Activated T-cell treated with anti-CD3 and anti-CD28 coated beads, Interleukin-2, amount 50 U/mL, for 72 hours (primary cell): Measurements from ENCODE around the gene PEX5L. TPM values are rescaled to one million over a fixed set of nuclear protein-coding genes. Genes with fewer than 3 reads are reported as not detected.

ENCODE experiments used
- ATAC-seq, 2 donors: fragments of 150-1000 bp; cut with Tn5 transposase; replicated peaks in 1 of 2; 2 replicates each; pipeline ENCODE4 v1.10.0; 2021; ENCODE audit warnings: moderate library complexity in 2 of 2, mild to moderate bottlenecking in 1 of 2
- DNase-seq, 2 donors: peaks; one replicate each; pipeline ENCODE4 v3.0.0; 2021 to 2022; ENCODE audit warnings: mixed read lengths in 1 of 2
- H3K27ac Mint-ChIP-seq: one replicate; pipeline ENCODE4 v1.8.0; 2022; ENCODE audit warnings: mild to moderate bottlenecking, moderate library complexity, mixed read lengths
- H3K27me3 Mint-ChIP-seq: one replicate; pipeline ENCODE4 v1.8.0; 2022; ENCODE audit warnings: low read depth, mixed read lengths
- H3K36me3 Mint-ChIP-seq, 2 donors: one replicate each; pipeline ENCODE4 v1.8.0; 2022; ENCODE audit warnings: mixed read lengths in 2 of 2, mild to moderate bottlenecking in 1 of 2; ENCODE audit not compliant: insufficient read depth in 2 of 2
- H3K4me1 Mint-ChIP-seq: one replicate; pipeline ENCODE4 v1.8.0; 2022; ENCODE audit warnings: low read depth, mixed read lengths
- H3K4me3 Mint-ChIP-seq, 2 donors: one replicate each; pipeline ENCODE4 v1.8.0; 2022; ENCODE audit warnings: mild to moderate bottlenecking in 2 of 2, mixed read lengths in 2 of 2, moderate library complexity in 2 of 2
- H3K9me3 Mint-ChIP-seq, 2 donors: one replicate each; pipeline ENCODE4 v1.8.0; 2022; ENCODE audit warnings: mixed read lengths in 2 of 2
- total RNA-seq, 2 donors: library from RNA; stranded (reverse); gene quantifications; one replicate each; pipeline ENCODE4 v1.2.3, GENCODE V29; 2022

The PEX5L gene
- total RNA-seq, 2 donors from 2014 or later: 0.23 to 0.31 TPM

DNA sequence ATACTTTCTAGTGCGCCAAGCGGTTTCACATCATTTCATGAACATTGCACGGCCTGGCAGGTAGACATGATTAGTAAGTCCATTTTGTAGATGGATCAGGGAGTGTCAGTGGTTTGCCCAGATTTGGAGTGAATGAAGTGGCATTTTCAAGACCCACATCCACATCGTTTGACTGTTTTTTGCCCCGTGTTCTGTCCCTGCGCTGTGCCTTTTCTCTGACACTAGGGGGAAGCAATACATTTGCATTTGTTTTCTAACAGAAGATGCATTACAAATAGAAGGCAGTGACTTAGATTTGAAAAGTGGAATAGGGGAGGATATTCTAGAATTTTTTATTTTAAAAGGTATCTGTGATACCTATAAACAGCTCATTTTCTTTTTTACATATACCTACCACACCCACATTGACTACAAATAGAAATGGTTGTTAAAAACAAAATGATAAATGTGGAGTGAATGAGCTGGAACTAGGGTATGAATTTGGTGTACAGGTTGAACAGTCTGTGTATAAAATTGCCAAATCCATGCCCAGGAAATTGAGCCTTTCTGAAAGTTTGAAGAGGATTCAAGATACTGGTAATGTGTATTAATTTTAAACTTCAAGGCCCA, 285.9 kb downstream of the PEX5L start:
- Mint-ChIP-seq H3K27me3 (no peaks in the 10 kb centered on the region), H3K4me1 (no peaks in the 10 kb centered on the region), H3K9me3 (no peaks in the 10 kb centered on the region), H3K27ac (no peak overlapping the region), H3K4me3 (no peak overlapping the region), H3K36me3 (peaks cover 2 to 5% of the 10 kb centered on the region in 2 donors)
- peak in 1 of 2 donors; percentile 6 for DNase-seq
- ATAC-seq: no peak

DNA sequence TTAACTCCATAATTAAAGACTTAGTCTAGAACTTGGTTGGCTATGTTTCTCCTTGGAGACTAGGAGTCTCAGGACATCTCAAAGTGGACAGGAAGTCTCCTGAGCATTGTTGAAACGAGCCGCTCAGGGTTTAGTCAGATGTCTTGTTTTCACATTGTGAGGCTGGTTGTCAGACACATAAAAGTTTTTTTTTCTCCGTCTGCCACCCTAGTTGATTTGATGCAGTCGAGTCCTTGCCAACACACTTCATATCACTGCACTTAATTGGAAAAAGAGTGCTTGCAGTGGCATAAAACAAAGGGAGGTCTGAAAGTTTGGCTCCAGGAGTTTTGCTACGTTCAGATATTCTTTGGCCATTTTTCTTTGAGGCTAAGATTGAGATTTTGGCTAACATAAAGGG, 291.0 kb downstream of the PEX5L start:
- Mint-ChIP-seq H3K27me3 (no peaks in the 10 kb centered on the region), H3K9me3 (no peaks in the 10 kb centered on the region), H3K4me3 (no peak overlapping the region), H3K36me3 (peaks cover 0 to 5% of the 10 kb centered on the region in 2 donors), H3K27ac (no peak overlapping the region), H3K4me1 (no peaks in the 10 kb centered on the region)
- ATAC-seq (no peak), DNase-seq (no peak)

DNA sequence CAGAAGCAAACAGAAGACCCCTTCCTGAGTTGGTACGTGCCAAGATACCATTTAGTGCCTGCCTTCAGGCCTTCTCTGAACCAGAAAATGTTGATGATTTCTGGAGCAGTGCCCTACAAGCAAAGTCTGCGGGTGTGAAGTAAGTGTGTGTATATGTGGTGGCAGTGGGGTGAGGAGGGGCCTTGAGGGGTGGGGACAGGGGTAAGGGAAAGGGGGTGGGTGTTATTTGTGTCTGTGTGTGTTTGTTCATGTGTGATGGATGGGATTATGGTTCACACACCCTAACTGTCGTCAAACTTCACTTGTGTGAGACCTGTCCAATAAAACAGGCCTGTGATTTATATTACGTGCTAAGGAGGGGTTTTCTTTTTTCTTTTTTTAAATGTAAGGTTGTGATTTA, 291.7 kb downstream of the PEX5L start:
- no peak for ATAC-seq
- no peak for DNase-seq
- Mint-ChIP-seq H3K9me3 (no peaks in the 10 kb centered on the region), H3K4me1 (no peaks in the 10 kb centered on the region), H3K4me3 (no peak overlapping the region), H3K36me3 (peaks cover 0 to 5% of the 10 kb centered on the region in 2 donors), H3K27ac (no peak overlapping the region), H3K27me3 (no peaks in the 10 kb centered on the region)
